H9 (cell line): ENCODE data around the gene MAP4K3. TPM values are rescaled to one million over a fixed set of nuclear protein-coding genes. Genes with fewer than 3 reads are reported as not detected.

Source experiments
- DNase-seq: peaks from one replicate; pipeline ENCODE4 v3.0.0-alpha.2; 2017
- H2AFZ ChIP-seq: one replicate; pipeline ENCODE4 v1.6.1; 2013; ENCODE audit warnings: mild to moderate bottlenecking, low read length, control low read depth, moderate library complexity
- H2AK5ac ChIP-seq: 2 replicates; pipeline ENCODE4 v1.6.1; 2013; ENCODE audit warnings: low read length, control low read depth, mixed read lengths; ENCODE audit not compliant: insufficient read length
- H2BK120ac ChIP-seq: one replicate; pipeline ENCODE4 v1.6.1; 2013; ENCODE audit warnings: low read depth, mild to moderate bottlenecking, low read length, control low read depth, inconsistent platforms; ENCODE audit not compliant: poor library complexity, severe bottlenecking
- H2BK12ac ChIP-seq: 2 replicates; pipeline ENCODE4 v1.6.1; 2013; ENCODE audit warnings: low read length, control low read depth, mixed read lengths, low read depth; ENCODE audit not compliant: insufficient read length
- H2BK15ac ChIP-seq: 2 replicates; pipeline ENCODE4 v1.6.1; 2013; ENCODE audit warnings: low read depth, low read length, control low read depth
- H2BK20ac ChIP-seq: one replicate; pipeline ENCODE4 v1.6.1; 2013; ENCODE audit warnings: low read depth, mild to moderate bottlenecking, low read length, control low read depth, inconsistent platforms; ENCODE audit not compliant: poor library complexity, severe bottlenecking
- H2BK5ac ChIP-seq: 2 replicates; pipeline ENCODE4 v1.6.1; 2013; ENCODE audit warnings: low read length, control low read depth, mixed read lengths; ENCODE audit not compliant: insufficient read length
- H3K14ac ChIP-seq: 2 replicates; pipeline ENCODE4 v1.6.1; 2013; ENCODE audit warnings: low read length, control low read depth; ENCODE audit not compliant: insufficient read depth
- H3K18ac ChIP-seq: 2 replicates; pipeline ENCODE4 v1.6.1; 2013; ENCODE audit warnings: low read depth, mild to moderate bottlenecking, mixed read lengths, low read length, control low read depth; ENCODE audit not compliant: insufficient read length
- H3K23ac ChIP-seq: 2 replicates; pipeline ENCODE4 v1.6.1; 2013; ENCODE audit warnings: low read length, control low read depth, mixed read lengths, low read depth; ENCODE audit not compliant: insufficient read length
- H3K23me2 ChIP-seq: 2 replicates; pipeline ENCODE4 v1.6.1; 2013; ENCODE audit warnings: low read depth, mild to moderate bottlenecking, mixed read lengths, low read length, control low read depth; ENCODE audit not compliant: insufficient read length, poor library complexity, severe bottlenecking
- H3K27ac ChIP-seq: 2 replicates; pipeline ENCODE4 v1.5.1; 2013; ENCODE audit warnings: low read length, control low read depth, mixed read lengths, low read depth; ENCODE audit not compliant: insufficient read length
- H3K27me3 ChIP-seq: 2 replicates; pipeline ENCODE4 v1.6.1; 2013; ENCODE audit warnings: low read length, control low read depth, inconsistent platforms; ENCODE audit not compliant: insufficient read depth
- H3K4ac ChIP-seq: 2 replicates; pipeline ENCODE4 v1.6.1; 2013; ENCODE audit warnings: low read depth, mild to moderate bottlenecking, control low read depth, inconsistent platforms, low read length, moderate library complexity
- H3K4me1 ChIP-seq: 2 replicates; pipeline ENCODE4 v1.6.1; 2013; ENCODE audit warnings: low read length, control low read depth, inconsistent platforms; ENCODE audit not compliant: insufficient read depth
- H3K4me2 ChIP-seq: 2 replicates; pipeline ENCODE4 v1.6.1; 2013; ENCODE audit warnings: low read length, control low read depth, mixed read lengths; ENCODE audit not compliant: insufficient read length, insufficient read depth
- H3K56ac ChIP-seq: 2 replicates; pipeline ENCODE4 v1.6.1; 2013; ENCODE audit warnings: low read depth, mild to moderate bottlenecking, mixed read lengths, low read length, control low read depth; ENCODE audit not compliant: insufficient read length
- H3K79me1 ChIP-seq: 2 replicates; pipeline ENCODE4 v1.6.1; 2013; ENCODE audit warnings: low read depth, mild to moderate bottlenecking, moderate library complexity, low read length, control low read depth, inconsistent platforms; ENCODE audit not compliant: insufficient read depth, poor library complexity, severe bottlenecking
- H3K79me2 ChIP-seq: 2 replicates; pipeline ENCODE4 v1.6.1; 2013; ENCODE audit warnings: low read length, control low read depth, inconsistent platforms; ENCODE audit not compliant: insufficient read depth
- H3K9ac ChIP-seq: 2 replicates; pipeline ENCODE4 v1.6.1; 2013; ENCODE audit warnings: low read length, control low read depth, mixed read lengths; ENCODE audit not compliant: insufficient read length; ENCODE audit errors: extremely low read depth
- H3K9me3 ChIP-seq: one replicate; pipeline ENCODE4 v1.6.1; 2013; ENCODE audit warnings: low read depth, low read length, inconsistent platforms; ENCODE audit not compliant: control insufficient read depth
- H3T11ph ChIP-seq: one replicate; pipeline ENCODE4 v1.6.1; 2013; ENCODE audit warnings: mild to moderate bottlenecking, low read length, control low read depth, inconsistent platforms
- H4K20me1 ChIP-seq: one replicate; pipeline ENCODE4 v1.6.1; 2013; ENCODE audit not compliant: control insufficient read depth, insufficient read length, insufficient read depth
- H4K5ac ChIP-seq: 2 replicates; pipeline ENCODE4 v1.6.1; 2013; ENCODE audit warnings: low read depth, mild to moderate bottlenecking, mixed read lengths, low read length, control low read depth; ENCODE audit not compliant: insufficient read length
- H4K8ac ChIP-seq: replicated peaks from 2 replicates; pipeline ENCODE4 v1.6.1; 2013; ENCODE audit warnings: low read length, control low read depth, mixed read lengths, low read depth; ENCODE audit not compliant: insufficient read length
- H4K91ac ChIP-seq: 2 replicates; pipeline ENCODE4 v1.6.1; 2013; ENCODE audit warnings: low read depth, mild to moderate bottlenecking, moderate library complexity, mixed read lengths, low read length, control low read depth; ENCODE audit not compliant: insufficient read length
- H3K27ac Mint-ChIP-seq, 3 experiments: 2 replicates in 2 of 3; 3 replicates in 1 of 3; pipeline ENCODE4 v1.8.0; 2020 to 2021; ENCODE audit warnings: mixed read lengths in 3 of 3, mild to moderate bottlenecking in 1 of 3, moderate library complexity in 1 of 3
- H3K27me3 Mint-ChIP-seq: 2 replicates; pipeline ENCODE4 v1.8.0; 2021; ENCODE audit warnings: low read depth, mild to moderate bottlenecking, moderate library complexity, mixed read lengths
- H3K36me3 Mint-ChIP-seq, 3 experiments: 2 replicates in 2 of 3; 3 replicates in 1 of 3; pipeline ENCODE4 v1.8.0; 2020 to 2021; ENCODE audit warnings: low read depth in 3 of 3, mixed read lengths in 3 of 3; ENCODE audit not compliant: insufficient read depth in 1 of 3
- H3K4me1 Mint-ChIP-seq, 2 experiments: 2 replicates each; pipeline ENCODE4 v1.8.0; 2020; ENCODE audit warnings: mixed read lengths in 2 of 2
- H3K4me3 Mint-ChIP-seq, 2 experiments: 2 replicates in 1 of 2; 3 replicates in 1 of 2; pipeline ENCODE4 v1.8.0; 2020 to 2021; ENCODE audit warnings: mild to moderate bottlenecking in 2 of 2, mixed read lengths in 2 of 2, moderate library complexity in 1 of 2
- H3K9me3 Mint-ChIP-seq, 2 experiments: 2 replicates in 1 of 2; 3 replicates in 1 of 2; pipeline ENCODE4 v1.8.0; 2020; ENCODE audit warnings: mild to moderate bottlenecking in 2 of 2, mixed read lengths in 2 of 2, moderate library complexity in 1 of 2
- CTCF ChIP-seq: fragments of 200-600 bp; sonication (generic); conservative IDR thresholded peaks from 3 replicates; pipeline ENCODE4 v1.8.0; 2021; ENCODE audit warnings: antibody characterized with exemption, mild to moderate bottlenecking
- WGBS: extraction: QIAGEN DNeasy Blood & Tissue Kit; methylation state at CpG from one replicate; pipeline ENCODE4 v1.1.7; 2013; ENCODE audit warnings: missing lambda C conversion rate, low lambda C conversion rate, mixed read lengths; ENCODE audit not compliant: insufficient read length; ENCODE audit errors: extremely low coverage; 5-methylcytosine and 5-hydroxymethylcytosine counted together
- total RNA-seq: library from RNA; stranded (reverse); gene quantifications from 2 replicates; pipeline ENCODE4 v1.2.1, GENCODE V29; 2021

Gene MAP4K3
- total RNA-seq, 1 experiment from 2014 or later: 37.9 TPM

- H3K27ac ChIP-seq: no peak overlapping the region
- H3K23ac ChIP-seq: no peak overlapping the region
- H3K36me3 Mint-ChIP-seq: peaks cover 8 to 12% (median 10%) of the 10 kb centered on the region in 3 experiments
- H2BK15ac ChIP-seq: no peak overlapping the region
- H4K5ac ChIP-seq: no peak overlapping the region
- no peak overlapping the region for H3K9ac ChIP-seq
- H3K4me1 ChIP-seq: no peaks in the 10 kb centered on the region
- H2AK5ac ChIP-seq: no peak overlapping the region
- no peak overlapping the region for H4K8ac ChIP-seq
- no peak overlapping the region for H3K18ac ChIP-seq
- H2BK5ac ChIP-seq: no peak overlapping the region
- no peaks in the 10 kb centered on the region for H3K79me1 ChIP-seq
- no peak overlapping the region for H3K56ac ChIP-seq
- H3K4me2 ChIP-seq: no peak overlapping the region
- WGBS: no CpG with 5 or more reads among the region's 1 CpG
- no peaks in the 10 kb centered on the region for H3K27me3 Mint-ChIP-seq
- peaks cover 17 to 19% of the 10 kb centered on the region in 2 experiments for H3K4me1 Mint-ChIP-seq
- no peak overlapping the region for H2BK120ac ChIP-seq
- no peak overlapping the region for H3K14ac ChIP-seq
- no peak overlapping the region for H3T11ph ChIP-seq
- peaks cover 4 to 12% of the 10 kb centered on the region in 2 experiments; a peak in 4 of 5 replicates for H3K9me3 Mint-ChIP-seq
- H2AFZ ChIP-seq: no peak overlapping the region
- H3K27me3 ChIP-seq: no peaks in the 10 kb centered on the region
- no peak overlapping the region for H3K4me3 Mint-ChIP-seq
- no peaks in the 10 kb centered on the region for H4K20me1 ChIP-seq
- H2BK12ac ChIP-seq: no peak overlapping the region
- no peak overlapping the region for H4K91ac ChIP-seq
- peaks cover 2% of the 10 kb centered on the region; the same call in 1 of the 2 replicates for H3K79me2 ChIP-seq
- no peak overlapping the region for H3K27ac Mint-ChIP-seq
- no peaks in the 10 kb centered on the region for H3K9me3 ChIP-seq
- no peak overlapping the region for H2BK20ac ChIP-seq
- H3K23me2 ChIP-seq: peaks cover 1% of the 10 kb centered on the region
- no peak for TF ChIP-seq CTCF
- H3K4ac ChIP-seq: no peak overlapping the region
- DNase-seq: no peak
Measured at GRCh38 chr2:39443009-39443408, 5.9 kb upstream of the MAP4K3 start.
